Right lobe of liver (tissue), 4 donors: Measurements from ENCODE around the gene TMIGD1.

Source experiments
- POLR2A ChIP-seq: fragments of 450-650 bp; IDR thresholded peaks from one replicate; pipeline ENCODE4 v1.6.1; 2017; ENCODE audit warnings: antibody characterized with exemption, mild to moderate bottlenecking
- TF ChIP-seq, protein P1 (sequence below), 4 donors: fragments of 200-600 bp in 3 of 4; fragments of 450-650 bp in 1 of 4; IDR thresholded peaks; one replicate each; pipeline versions ENCODE4 v1.5.1 to v1.8.0; 2016 to 2022; ENCODE audit warnings: antibody characterized with exemption in 4 of 4, mild to moderate bottlenecking in 2 of 4
- donor health status: DM: no; HTN: no; CAD: no.
- donor health status: DM: no; HTN: no; CAD: no.
- donor health status: DM: no; HTN: yes; CAD: no.

DNA sequence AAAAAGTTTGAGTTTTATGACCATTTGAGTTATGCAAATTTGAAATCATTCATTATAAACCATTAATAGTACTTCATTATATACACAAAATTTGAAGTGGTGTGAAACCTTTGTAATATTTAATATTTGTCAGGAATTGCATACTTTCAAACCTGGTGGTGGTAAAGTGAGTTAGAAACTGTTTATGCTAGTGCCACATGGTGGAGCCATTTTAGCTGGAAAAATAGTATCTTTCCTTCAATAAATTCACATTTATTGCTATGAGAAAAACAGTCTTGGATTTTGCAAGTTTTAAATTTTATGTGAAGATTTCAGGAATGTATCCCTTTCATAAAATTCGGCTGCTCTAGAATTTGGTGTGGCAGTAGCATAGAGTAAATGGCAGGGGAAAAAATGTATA is 34.9 kb downstream of the TMIGD1 start:
- TF ChIP-seq, protein P1, sequence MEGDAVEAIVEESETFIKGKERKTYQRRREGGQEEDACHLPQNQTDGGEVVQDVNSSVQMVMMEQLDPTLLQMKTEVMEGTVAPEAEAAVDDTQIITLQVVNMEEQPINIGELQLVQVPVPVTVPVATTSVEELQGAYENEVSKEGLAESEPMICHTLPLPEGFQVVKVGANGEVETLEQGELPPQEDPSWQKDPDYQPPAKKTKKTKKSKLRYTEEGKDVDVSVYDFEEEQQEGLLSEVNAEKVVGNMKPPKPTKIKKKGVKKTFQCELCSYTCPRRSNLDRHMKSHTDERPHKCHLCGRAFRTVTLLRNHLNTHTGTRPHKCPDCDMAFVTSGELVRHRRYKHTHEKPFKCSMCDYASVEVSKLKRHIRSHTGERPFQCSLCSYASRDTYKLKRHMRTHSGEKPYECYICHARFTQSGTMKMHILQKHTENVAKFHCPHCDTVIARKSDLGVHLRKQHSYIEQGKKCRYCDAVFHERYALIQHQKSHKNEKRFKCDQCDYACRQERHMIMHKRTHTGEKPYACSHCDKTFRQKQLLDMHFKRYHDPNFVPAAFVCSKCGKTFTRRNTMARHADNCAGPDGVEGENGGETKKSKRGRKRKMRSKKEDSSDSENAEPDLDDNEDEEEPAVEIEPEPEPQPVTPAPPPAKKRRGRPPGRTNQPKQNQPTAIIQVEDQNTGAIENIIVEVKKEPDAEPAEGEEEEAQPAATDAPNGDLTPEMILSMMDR (IDR thresholded peaks at IDR 0.05), result peak in 3 of 4 donors; percentile 10 to 37 (median 18)
- TF ChIP-seq POLR2A, result no peak
